Calu3 (cell line): ENCODE data around the gene NR1H4. TPM values are rescaled to one million over a fixed set of nuclear protein-coding genes. Genes with fewer than 3 reads are reported as not detected.

Experiments
- BruUV-seq: library from RNA; stranded (reverse); fragments of 400-500 nt; replicated peaks from 2 replicates; lab custom pipeline; 2021; lab: Mats Ljungman, UMichigan
- CTCF ChIA-PET: fragments of 300-600 bp; sonication (Branson Sonifier 250); formaldehyde crosslinking; loops from one replicate; lab custom pipeline; 2022; ENCODE audit warnings: antibody characterized with exemption; lab: Charles Lee
- DNase-seq: peaks from one replicate; pipeline ENCODE4 v3.0.0; 2022
- H3K27ac Mint-ChIP-seq: one replicate; pipeline ENCODE4 v1.8.0; 2022; ENCODE audit warnings: mixed read lengths; ENCODE audit not compliant: unreplicated experiment
- H3K27me3 Mint-ChIP-seq: one replicate; pipeline ENCODE4 v1.8.0; 2022; ENCODE audit warnings: mixed read lengths; ENCODE audit not compliant: unreplicated experiment
- H3K36me3 Mint-ChIP-seq: one replicate; pipeline ENCODE4 v1.8.0; 2022; ENCODE audit warnings: mild to moderate bottlenecking, moderate library complexity, mixed read lengths; ENCODE audit not compliant: insufficient read depth, unreplicated experiment
- H3K4me1 Mint-ChIP-seq: one replicate; pipeline ENCODE4 v1.8.0; 2022; ENCODE audit warnings: mild to moderate bottlenecking, low read depth, mixed read lengths; ENCODE audit not compliant: unreplicated experiment
- H3K4me3 Mint-ChIP-seq: one replicate; pipeline ENCODE4 v1.8.0; 2022; ENCODE audit warnings: mild to moderate bottlenecking, low read depth, moderate library complexity, mixed read lengths; ENCODE audit not compliant: unreplicated experiment
- H3K9me3 Mint-ChIP-seq: one replicate; pipeline ENCODE4 v1.8.0; 2022; ENCODE audit warnings: low read depth, mixed read lengths; ENCODE audit not compliant: unreplicated experiment
- intact Hi-C: fragments of 100-400 bp; cut with micrococcal nuclease; formaldehyde crosslinking; loops from one replicate; pipeline ENCODE4 v1.10.0; 2022; ENCODE audit not compliant: unreplicated experiment
- total RNA-seq: library from RNA; stranded (reverse); gene quantifications from 2 replicates; pipeline ENCODE4 v1.2.3, GENCODE V29; 2022
- TF ChIP-seq, protein P1 (sequence below): fragments of 200-600 bp; IDR thresholded peaks from one replicate; pipeline ENCODE4 v1.8.0; 2022; ENCODE audit warnings: antibody characterized with exemption; ENCODE audit not compliant: unreplicated experiment

NR1H4 gene
- total RNA-seq, 1 experiment from 2014 or later, result 5.2 TPM

- H3K4me3 Mint-ChIP-seq, result no peak overlapping the region
- CTCF ChIA-PET, result interaction anchor here (1.2 kb wide), 1 partner anchor 24 kb away, joined by 3 read pairs; no protein-coding TSS in a partner anchor
Observed at GRCh38 chr12:100434177-100434576, 39.5 kb upstream of the NR1H4 start.

GRCh38 chr12:100435957-100436356, 37.7 kb upstream of the NR1H4 start:
- Mint-ChIP-seq H3K27ac (no peak overlapping the region), H3K36me3 (no peaks in the 10 kb centered on the region), H3K4me3 (no peak overlapping the region), H3K4me1 (peaks cover 9% of the 10 kb centered on the region), H3K9me3 (no peaks in the 10 kb centered on the region), H3K27me3 (no peaks in the 10 kb centered on the region)
- intact Hi-C loops, result no loop called here
- TF ChIP-seq, protein P1, sequence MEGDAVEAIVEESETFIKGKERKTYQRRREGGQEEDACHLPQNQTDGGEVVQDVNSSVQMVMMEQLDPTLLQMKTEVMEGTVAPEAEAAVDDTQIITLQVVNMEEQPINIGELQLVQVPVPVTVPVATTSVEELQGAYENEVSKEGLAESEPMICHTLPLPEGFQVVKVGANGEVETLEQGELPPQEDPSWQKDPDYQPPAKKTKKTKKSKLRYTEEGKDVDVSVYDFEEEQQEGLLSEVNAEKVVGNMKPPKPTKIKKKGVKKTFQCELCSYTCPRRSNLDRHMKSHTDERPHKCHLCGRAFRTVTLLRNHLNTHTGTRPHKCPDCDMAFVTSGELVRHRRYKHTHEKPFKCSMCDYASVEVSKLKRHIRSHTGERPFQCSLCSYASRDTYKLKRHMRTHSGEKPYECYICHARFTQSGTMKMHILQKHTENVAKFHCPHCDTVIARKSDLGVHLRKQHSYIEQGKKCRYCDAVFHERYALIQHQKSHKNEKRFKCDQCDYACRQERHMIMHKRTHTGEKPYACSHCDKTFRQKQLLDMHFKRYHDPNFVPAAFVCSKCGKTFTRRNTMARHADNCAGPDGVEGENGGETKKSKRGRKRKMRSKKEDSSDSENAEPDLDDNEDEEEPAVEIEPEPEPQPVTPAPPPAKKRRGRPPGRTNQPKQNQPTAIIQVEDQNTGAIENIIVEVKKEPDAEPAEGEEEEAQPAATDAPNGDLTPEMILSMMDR, result no peak
- BruUV-seq, result no TSS peak
- CTCF ChIA-PET, result interaction anchor here (0.6 to 0.7 kb wide), 2 partner anchors 22 to 184 kb away, joined by 3 to 5 read pairs; no protein-coding TSS in a partner anchor
- DNase-seq, result no peak

More at GRCh38 chr12:100434177-100434576, 39.5 kb upstream of the NR1H4 start:
- no peaks in the 10 kb centered on the region for H3K27me3 Mint-ChIP-seq
- H3K27ac Mint-ChIP-seq, result no peak overlapping the region
- H3K9me3 Mint-ChIP-seq, result no peaks in the 10 kb centered on the region
- no peaks in the 10 kb centered on the region for H3K36me3 Mint-ChIP-seq
- DNase-seq, result no peak
- intact Hi-C loops, result no loop called here
- TF ChIP-seq, protein P1, result no peak
- H3K4me1 Mint-ChIP-seq, result peaks cover 9% of the 10 kb centered on the region
- BruUV-seq, result no TSS peak

DNA sequence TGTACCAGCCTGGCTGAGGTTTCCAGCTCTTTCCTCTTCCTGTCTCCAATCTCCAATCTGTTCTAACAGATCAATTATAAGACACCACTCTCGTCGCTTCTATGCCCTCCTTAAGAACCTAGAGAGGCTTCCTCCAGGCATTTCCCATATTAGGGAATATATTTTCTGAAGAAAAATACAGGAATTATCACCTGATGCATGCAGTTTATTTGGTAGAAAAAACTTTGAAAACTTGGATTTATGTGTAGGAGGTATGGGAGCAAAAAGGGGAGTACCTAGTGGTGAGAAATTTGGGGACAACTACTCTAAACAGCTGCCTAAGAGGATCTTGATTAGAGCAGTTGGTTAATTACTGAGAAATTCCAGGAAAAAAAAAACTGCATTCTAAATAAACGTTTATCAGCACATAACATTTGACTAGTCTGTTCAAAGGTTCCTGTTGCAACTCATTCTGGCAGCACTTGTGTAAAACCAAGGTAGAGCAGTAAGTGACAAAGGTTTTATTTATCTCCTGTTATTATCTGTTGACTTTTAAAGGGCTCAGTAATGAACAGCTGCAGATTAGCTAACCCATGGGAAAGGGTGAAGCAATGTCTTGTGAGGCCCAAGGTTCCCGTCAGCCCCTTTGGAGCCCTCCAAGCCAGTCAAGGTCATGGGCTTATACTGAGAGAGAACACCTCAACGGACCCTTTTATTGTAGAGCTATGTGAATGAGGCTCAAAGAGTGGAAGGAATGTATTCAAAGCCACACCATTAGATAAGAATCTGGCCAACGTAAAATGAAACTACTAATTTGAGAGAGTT, 36.4 kb upstream of the NR1H4 start:
- BruUV-seq, result no TSS peak
- Mint-ChIP-seq H3K36me3 (no peaks in the 10 kb centered on the region), H3K4me3 (no peak overlapping the region), H3K4me1 (peaks cover 9% of the 10 kb centered on the region), H3K9me3 (no peaks in the 10 kb centered on the region), H3K27ac (no peak overlapping the region), H3K27me3 (no peaks in the 10 kb centered on the region)
- CTCF ChIA-PET, result no interaction called here
- intact Hi-C loops, result no loop called here
- TF ChIP-seq, protein P1, result no peak
- DNase-seq, result no peak

- H3K4me3 Mint-ChIP-seq, result no peak overlapping the region
- DNase-seq, result no peak
- H3K36me3 Mint-ChIP-seq, result no peaks in the 10 kb centered on the region
- intact Hi-C loops, result no loop called here
- H3K4me1 Mint-ChIP-seq, result peaks cover 9% of the 10 kb centered on the region
- no TSS peak for BruUV-seq
- H3K9me3 Mint-ChIP-seq, result no peaks in the 10 kb centered on the region
- no peak overlapping the region for H3K27ac Mint-ChIP-seq
- TF ChIP-seq, protein P1, result no peak
- no peaks in the 10 kb centered on the region for H3K27me3 Mint-ChIP-seq
- CTCF ChIA-PET, result no interaction called here
Observed at GRCh38 chr12:100439797-100440196, 33.9 kb upstream of the NR1H4 start.
